ENCODE data around the gene PAPLN. TPM values are rescaled to one million over a fixed set of nuclear protein-coding genes. Genes with fewer than 3 reads are reported as not detected.
A peak's percentile ranks its signal among the peaks of the same experiment; 100 is the strongest.

The PAPLN gene
- total and polyA plus RNA-seq, 3 experiments from 2014 or later = 0.18 to 0.31 (median 0.23) TPM

GRCh38 chr14:73249564-73250316 lies 12.4 kb downstream of the PAPLN start:
- no peak overlapping the region for H3K4me3 Mint-ChIP-seq

GRCh38 chr14:73250317-73250713 lies 13.0 kb downstream of the PAPLN start:
- ChIA-PET CTCF (no interaction called here), POLR2A (no interaction called here)
- Mint-ChIP-seq H3K27me3 (peaks cover 0 to 11% of the 10 kb centered on the region in 2 donors), H3K4me3 (no peak overlapping the region), H3K36me3 (no peaks in the 10 kb centered on the region), H3K9me3 (peaks cover 0 to 2% (median 0%) of the 10 kb centered on the region in 5 donors), H3K4me1 (peaks cover 15 to 25% (median 17%) of the 10 kb centered on the region in 3 donors), H3K27ac (no peak overlapping the region)
- H3K27ac ChIP-seq (ENCODE audit: low read depth, low read length) = no peak overlapping the region
- no peaks in the 10 kb centered on the region for H3K36me3 ChIP-seq (ENCODE audit: insufficient read depth, low read length)
- no peaks in the 10 kb centered on the region for H3K9me3 ChIP-seq (ENCODE audit: low read length)
- H3K27me3 ChIP-seq (ENCODE audit: insufficient read depth, low read length, poor library complexity, severe bottlenecking) = no peaks in the 10 kb centered on the region
- H3K4me1 ChIP-seq (ENCODE audit: insufficient read depth, low read length) = no peaks in the 10 kb centered on the region
- DNase-seq = no peak
- no peak overlapping the region for H3K4me3 ChIP-seq (ENCODE audit: low read length)

More at GRCh38 chr14:73249564-73250316, 12.4 kb downstream of the PAPLN start:
- DNase-seq = no peak
- Mint-ChIP-seq H3K9me3 (peaks cover 0 to 2% (median 0%) of the 10 kb centered on the region in 5 donors), H3K36me3 (no peaks in the 10 kb centered on the region), H3K27me3 (peaks cover 4 to 17% of the 10 kb centered on the region in 2 donors), H3K4me1 (peaks cover 18 to 25% (median 22%) of the 10 kb centered on the region in 3 donors), H3K27ac (no peak overlapping the region)
- Histone ChIP-seq H3K36me3 (ENCODE audit: insufficient read depth, low read length) (no peaks in the 10 kb centered on the region), H3K27ac (ENCODE audit: low read depth, low read length) (no peak overlapping the region), H3K27me3 (ENCODE audit: insufficient read depth, low read length, poor library complexity, severe bottlenecking) (peaks cover 4% of the 10 kb centered on the region), H3K4me3 (ENCODE audit: low read length) (no peak overlapping the region), H3K4me1 (ENCODE audit: insufficient read depth, low read length) (no peaks in the 10 kb centered on the region), H3K9me3 (ENCODE audit: low read length) (no peaks in the 10 kb centered on the region)
- ChIA-PET CTCF (no interaction called here), POLR2A (no interaction called here)

DNA sequence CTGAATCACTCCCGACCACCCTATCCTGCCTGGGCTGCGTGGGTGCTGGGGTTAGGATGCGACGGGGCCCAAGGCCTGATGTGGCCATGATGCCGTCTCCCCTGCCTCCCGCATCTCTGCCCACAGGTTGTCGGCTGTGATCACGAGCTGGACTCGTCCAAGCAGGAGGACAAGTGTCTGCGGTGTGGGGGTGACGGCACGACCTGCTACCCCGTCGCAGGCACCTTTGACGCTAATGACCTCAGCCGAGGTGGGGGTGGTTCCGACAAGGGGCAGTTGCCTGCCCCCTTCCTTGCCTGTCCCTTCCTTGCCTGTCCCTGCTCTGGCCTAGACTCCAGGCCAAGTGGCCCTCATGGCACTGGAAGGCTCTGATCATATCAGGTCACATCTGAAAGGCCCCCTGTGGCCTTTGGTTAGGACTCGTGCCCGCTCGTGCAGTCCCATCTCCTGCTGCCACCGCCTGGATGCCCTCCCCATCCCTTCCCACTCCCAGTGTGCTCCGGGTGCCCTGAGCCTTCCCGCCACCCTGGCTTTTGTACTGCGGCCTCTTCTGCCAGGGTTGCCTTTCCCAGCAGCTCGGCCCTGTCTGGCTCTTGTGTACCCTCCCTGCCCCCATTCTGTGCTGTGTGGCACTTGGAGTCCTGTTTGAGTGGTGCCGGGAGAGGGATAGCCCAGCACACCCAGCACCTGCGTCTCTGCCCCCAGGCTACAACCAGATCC lies 13.6 kb downstream of the PAPLN start:
- ChIA-PET POLR2A (no interaction called here), CTCF (no interaction called here)
- Histone ChIP-seq H3K4me1 (ENCODE audit: insufficient read depth, low read length) (no peaks in the 10 kb centered on the region), H3K36me3 (ENCODE audit: insufficient read depth, low read length) (no peaks in the 10 kb centered on the region), H3K9me3 (ENCODE audit: low read length) (no peaks in the 10 kb centered on the region), H3K27ac (ENCODE audit: low read depth, low read length) (no peak overlapping the region), H3K4me3 (ENCODE audit: low read length) (no peak overlapping the region), H3K27me3 (ENCODE audit: insufficient read depth, low read length, poor library complexity, severe bottlenecking) (no peaks in the 10 kb centered on the region)
- DNase-seq = peak in 1 of 5 donors; percentile 36
- Mint-ChIP-seq H3K4me3 (no peak overlapping the region), H3K27ac (no peak overlapping the region), H3K9me3 (peaks cover 0 to 2% (median 0%) of the 10 kb centered on the region in 5 donors), H3K36me3 (no peaks in the 10 kb centered on the region), H3K4me1 (peaks cover 15 to 25% (median 17%) of the 10 kb centered on the region in 3 donors), H3K27me3 (peaks cover 0 to 11% of the 10 kb centered on the region in 2 donors)

- H3K27ac ChIP-seq (ENCODE audit: low read depth, low read length) = no peak overlapping the region
- Mint-ChIP-seq H3K27me3 (peaks cover 0 to 6% of the 10 kb centered on the region in 2 donors), H3K27ac (no peak overlapping the region), H3K36me3 (no peaks in the 10 kb centered on the region), H3K4me1 (peaks cover 12 to 21% (median 14%) of the 10 kb centered on the region in 3 donors), H3K9me3 (peaks cover 0 to 2% (median 0%) of the 10 kb centered on the region in 5 donors), H3K4me3 (no peak overlapping the region)
- ChIA-PET POLR2A (no interaction called here), CTCF (no interaction called here)
- H3K27me3 ChIP-seq (ENCODE audit: insufficient read depth, low read length, poor library complexity, severe bottlenecking) = no peaks in the 10 kb centered on the region
- H3K4me3 ChIP-seq (ENCODE audit: low read length) = no peak overlapping the region
- no peaks in the 10 kb centered on the region for H3K4me1 ChIP-seq (ENCODE audit: insufficient read depth, low read length)
- no peaks in the 10 kb centered on the region for H3K36me3 ChIP-seq (ENCODE audit: insufficient read depth, low read length)
- DNase-seq = no peak
- no peaks in the 10 kb centered on the region for H3K9me3 ChIP-seq (ENCODE audit: low read length)
Measured at GRCh38 chr14:73251516-73252215, 14.4 kb downstream of the PAPLN start.

GRCh38 chr14:73252491-73253322 lies 15.4 kb downstream of the PAPLN start:
- Histone ChIP-seq H3K36me3 (ENCODE audit: insufficient read depth, low read length) (no peaks in the 10 kb centered on the region), H3K4me3 (ENCODE audit: low read length) (no peak overlapping the region), H3K27me3 (ENCODE audit: insufficient read depth, low read length, poor library complexity, severe bottlenecking) (no peaks in the 10 kb centered on the region), H3K9me3 (ENCODE audit: low read length) (no peaks in the 10 kb centered on the region), H3K4me1 (ENCODE audit: insufficient read depth, low read length) (no peaks in the 10 kb centered on the region), H3K27ac (ENCODE audit: low read depth, low read length) (no peak overlapping the region)
- H3K4me3 Mint-ChIP-seq = no peak overlapping the region
- peaks cover 3 to 11% (median 3%) of the 10 kb centered on the region in 3 donors for H3K4me1 Mint-ChIP-seq
- H3K36me3 Mint-ChIP-seq = no peaks in the 10 kb centered on the region
- POLR2A ChIA-PET = no interaction called here
- H3K27me3 Mint-ChIP-seq = no peaks in the 10 kb centered on the region
- no peak overlapping the region for H3K27ac Mint-ChIP-seq
- no peaks in the 10 kb centered on the region for H3K9me3 Mint-ChIP-seq
- DNase-seq = peak in 1 of 5 donors; percentile 40
- CTCF ChIA-PET = no interaction called here

GRCh38 chr14:73253323-73253610 lies 16.0 kb downstream of the PAPLN start:
- no peaks in the 10 kb centered on the region for H3K4me1 ChIP-seq (ENCODE audit: insufficient read depth, low read length)
- H3K4me3 ChIP-seq (ENCODE audit: low read length) = no peak overlapping the region
- no peak overlapping the region for H3K27ac ChIP-seq (ENCODE audit: low read depth, low read length)
- CTCF ChIA-PET = no interaction called here
- Mint-ChIP-seq H3K9me3 (no peaks in the 10 kb centered on the region), H3K36me3 (no peaks in the 10 kb centered on the region), H3K4me3 (no peak overlapping the region), H3K27ac (no peak overlapping the region), H3K27me3 (no peaks in the 10 kb centered on the region), H3K4me1 (peaks cover 0 to 5% (median 0%) of the 10 kb centered on the region in 3 donors)
- no peaks in the 10 kb centered on the region for H3K36me3 ChIP-seq (ENCODE audit: insufficient read depth, low read length)
- DNase-seq = no peak
- POLR2A ChIA-PET = no interaction called here
- H3K27me3 ChIP-seq (ENCODE audit: insufficient read depth, low read length, poor library complexity, severe bottlenecking) = no peaks in the 10 kb centered on the region
- no peaks in the 10 kb centered on the region for H3K9me3 ChIP-seq (ENCODE audit: low read length)

DNA sequence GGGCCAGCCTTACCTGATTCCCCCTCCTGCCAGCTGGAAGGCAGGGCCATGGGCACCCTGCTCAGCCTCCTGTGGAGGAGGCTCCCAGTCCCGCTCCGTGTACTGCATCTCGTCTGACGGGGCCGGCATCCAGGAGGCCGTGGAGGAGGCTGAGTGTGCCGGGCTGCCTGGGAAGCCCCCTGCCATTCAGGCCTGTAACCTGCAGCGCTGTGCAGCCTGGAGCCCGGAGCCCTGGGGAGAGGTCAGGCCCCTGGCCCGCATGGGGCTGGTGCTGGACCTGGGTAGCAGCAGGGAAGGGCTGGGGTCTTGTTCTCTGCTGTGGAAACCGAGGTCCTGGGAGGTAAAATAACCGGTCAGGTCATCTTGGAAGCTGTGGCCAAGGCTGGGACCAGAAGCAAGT lies 16.4 kb downstream of the PAPLN start:
- H3K36me3 ChIP-seq (ENCODE audit: insufficient read depth, low read length) = no peaks in the 10 kb centered on the region
- Mint-ChIP-seq H3K27me3 (no peaks in the 10 kb centered on the region), H3K36me3 (no peaks in the 10 kb centered on the region), H3K4me3 (no peak overlapping the region), H3K9me3 (no peaks in the 10 kb centered on the region), H3K27ac (no peak overlapping the region), H3K4me1 (peaks cover 0 to 5% (median 0%) of the 10 kb centered on the region in 3 donors)
- H3K4me3 ChIP-seq (ENCODE audit: low read length) = no peak overlapping the region
- H3K9me3 ChIP-seq (ENCODE audit: low read length) = no peaks in the 10 kb centered on the region
- no peaks in the 10 kb centered on the region for H3K27me3 ChIP-seq (ENCODE audit: insufficient read depth, low read length, poor library complexity, severe bottlenecking)
- ChIA-PET POLR2A (no interaction called here), CTCF (no interaction called here)
- peak in 1 of 5 donors; percentile 43 for DNase-seq
- H3K4me1 ChIP-seq (ENCODE audit: insufficient read depth, low read length) = no peaks in the 10 kb centered on the region
- H3K27ac ChIP-seq (ENCODE audit: low read depth, low read length) = no peak overlapping the region

Data from CD8-positive, alpha-beta memory T cell (primary cell).